Heart right ventricle (tissue), 16 donors: ENCODE data around the gene CXCR5. TPM values are rescaled to one million over a fixed set of nuclear protein-coding genes. Genes with fewer than 3 reads are reported as not detected.

Experiments
- ATAC-seq, 8 donors: fragments of 200-7000 bp; cut with Tn5 transposase; one replicate each; pipeline ENCODE4 v1.9.1; 2020; ENCODE audit warnings: mild to moderate bottlenecking in 8 of 8, moderate library complexity in 8 of 8, moderate number of reproducible peaks in 1 of 8
- DNase-seq, 2 donors: peaks; one replicate each; pipeline ENCODE4 v3.0.0-alpha.2; 2020
- H3K27ac ChIP-seq, 10 donors: fragments of 200-600 bp; sonication (generic) in 2 of 10; one replicate each; pipeline versions ENCODE4 v1.5.0 to v1.8.0; 2020 to 2022; ENCODE audit warnings: mild to moderate bottlenecking in 3 of 10
- H3K27me3 ChIP-seq, 7 donors: fragments of 200-600 bp; one replicate each; pipeline ENCODE4 v1.8.0; 2021 to 2022; ENCODE audit warnings: mild to moderate bottlenecking in 2 of 7
- H3K36me3 ChIP-seq, 9 donors: fragments of 200-600 bp; sonication (generic) in 1 of 9; one replicate each; pipeline versions ENCODE4 v1.5.0 to v1.8.0; 2020 to 2022; ENCODE audit warnings: mild to moderate bottlenecking in 2 of 9
- H3K4me1 ChIP-seq, 9 donors: fragments of 200-600 bp; sonication (generic) in 1 of 9; one replicate each; pipeline versions ENCODE4 v1.5.0 to v1.8.0; 2020 to 2022; ENCODE audit warnings: mild to moderate bottlenecking in 4 of 9
- H3K4me3 ChIP-seq, 10 donors: fragments of 200-600 bp; sonication (generic) in 2 of 10; one replicate each; pipeline versions ENCODE4 v1.5.0 to v1.8.0; 2020 to 2022; ENCODE audit warnings: mild to moderate bottlenecking in 7 of 10, moderate library complexity in 2 of 10
- H3K9me3 ChIP-seq, 11 donors: fragments of 200-600 bp in 10 of 11; sonication (generic) in 2 of 11; one replicate each; pipeline versions ENCODE4 v1.5.0 to v1.8.0; 2013 to 2022; ENCODE audit warnings: mild to moderate bottlenecking in 2 of 11, control low read depth in 1 of 11, moderate library complexity in 1 of 11
- WGBS, 2 donors: extraction: QIAGEN DNeasy Blood & Tissue Kit; methylation state at CpG; one replicate each; pipeline ENCODE4 v1.1.7; 2013; ENCODE audit warnings: inconsistent platforms in 1 of 2; 5-methylcytosine and 5-hydroxymethylcytosine counted together
- intact Hi-C, 10 donors: fragments of 100-400 bp; cut with DNase I; formaldehyde crosslinking; loops; one replicate each; pipeline versions ENCODE4 v1.11.1 to v1.14.2; 2022
- polyA plus RNA-seq, 2 donors: library from polyadenylated mRNA; stranded (reverse); fragments of 200-250 nt; gene quantifications; one replicate each; pipeline ENCODE4 v1.2.3, GENCODE V29; 2013
- total RNA-seq, 10 donors: library from RNA; stranded (reverse); fragmentation: NEBNext Ultra II Directional in 3 of 10; extraction: Animal tissue kit (Norgen Biotek cat#: 25700) in 3 of 10; gene quantifications; one replicate each; pipeline versions ENCODE4 v1.2.1 to v1.2.4, GENCODE V29; 2021 to 2023
- TF ChIP-seq, protein P1 (sequence below), 9 donors: fragments of 200-600 bp; sonication (generic) in 2 of 9; IDR thresholded peaks; one replicate each; pipeline versions ENCODE4 v1.5.0 to v1.8.0; 2021 to 2022; ENCODE audit warnings: antibody characterized with exemption in 9 of 9, mild to moderate bottlenecking in 5 of 9, moderate library complexity in 1 of 9
- donor health status: Arrhythmogenic right ventricular cardiomyopathy.
- donor health status: ischemic (EF 13 %, LVEDD 7.1; RV severe dilation, severe dysfunction).
- donor health status: healthy with polysubstance abuse.
- donor health status: DM: no; HTN: yes; CAD: no.
- donor health status: DM: no; HTN: no; CAD: no.
- donor health status: ischemic (EF 25% LVEDD 6.9; RV normal size, moderate dysfunction).
- donor health status: ischemic (EF 25% LVEDD 5.7; RV mildly dilated, moderate dysfunction).
- donor health status: healthy.
- donor health status: DM: yes; HTN: yes; CAD: no.
- donor health status: Ischemic cardiomyopathy.
- donor health status: ischemic (EF 35%, LVEDD 5.7; RV mildly dilated, moderate dysfunction).
- donor health status: nonischemic (EF 11% LVEDD 7.7; RV severe dilation, severe dysfunction).
- donor health status: DM: yes; HTN: yes; CAD: no.
- donor health status: PGD.
- donor health status: ischemic (EF 29% LVEDD 5.4; RV normal size, mild dysfunction).
- donor health status: nonischemic (EF 23%, LVEDD 6.1; RV moderate dilation, normal function).

CXCR5 gene
- total and polyA plus RNA-seq, 12 donors, result 0.16 to 0.58 (median 0.22) TPM; not detected in 9

- 85 to 87% methylated on average over 8 of the region's 8 CpGs for WGBS, 2 donors
- Histone ChIP-seq H3K9me3 (no peaks in the 10 kb centered on the region), H3K27me3 (peaks cover 0 to 5% (median 0%) of the 10 kb centered on the region in 7 donors), H3K4me1 (peaks cover 0 to 23% (median 14%) of the 10 kb centered on the region in 9 donors), H3K27ac (no peak overlapping the region), H3K36me3 (no peaks in the 10 kb centered on the region), H3K4me3 (no peak overlapping the region)
- TF ChIP-seq, protein P1, sequence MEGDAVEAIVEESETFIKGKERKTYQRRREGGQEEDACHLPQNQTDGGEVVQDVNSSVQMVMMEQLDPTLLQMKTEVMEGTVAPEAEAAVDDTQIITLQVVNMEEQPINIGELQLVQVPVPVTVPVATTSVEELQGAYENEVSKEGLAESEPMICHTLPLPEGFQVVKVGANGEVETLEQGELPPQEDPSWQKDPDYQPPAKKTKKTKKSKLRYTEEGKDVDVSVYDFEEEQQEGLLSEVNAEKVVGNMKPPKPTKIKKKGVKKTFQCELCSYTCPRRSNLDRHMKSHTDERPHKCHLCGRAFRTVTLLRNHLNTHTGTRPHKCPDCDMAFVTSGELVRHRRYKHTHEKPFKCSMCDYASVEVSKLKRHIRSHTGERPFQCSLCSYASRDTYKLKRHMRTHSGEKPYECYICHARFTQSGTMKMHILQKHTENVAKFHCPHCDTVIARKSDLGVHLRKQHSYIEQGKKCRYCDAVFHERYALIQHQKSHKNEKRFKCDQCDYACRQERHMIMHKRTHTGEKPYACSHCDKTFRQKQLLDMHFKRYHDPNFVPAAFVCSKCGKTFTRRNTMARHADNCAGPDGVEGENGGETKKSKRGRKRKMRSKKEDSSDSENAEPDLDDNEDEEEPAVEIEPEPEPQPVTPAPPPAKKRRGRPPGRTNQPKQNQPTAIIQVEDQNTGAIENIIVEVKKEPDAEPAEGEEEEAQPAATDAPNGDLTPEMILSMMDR (IDR thresholded peaks at IDR 0.05), result no peak
- intact Hi-C loops, result loop anchor here in 4 of 10 donors (5.0 to 10.0 kb wide), 4 partner anchors 33 to 141 kb away; partner anchors contain the start of gene DDX6 (in 1 of the 4)
- DNase-seq (no peak), ATAC-seq (no peak)
Measured at GRCh38 chr11:118935376-118935775, 51.7 kb downstream of the CXCR5 start.

- peaks cover 0 to 13% (median 3%) of the 10 kb centered on the region in 9 donors for H3K4me1 ChIP-seq
- H3K27ac ChIP-seq, result no peak overlapping the region
- 76 to 79% methylated on average over 11 of the region's 11 CpGs for WGBS, 2 donors
- H3K4me3 ChIP-seq, result no peak overlapping the region
- no peak for ATAC-seq
- intact Hi-C loops, result loop anchor here in 4 of 10 donors (5.0 to 10.0 kb wide), 4 partner anchors 36 to 144 kb away; partner anchors contain the start of gene DDX6 (in 1 of the 4)
- H3K27me3 ChIP-seq, result peaks cover 0 to 9% (median 4%) of the 10 kb centered on the region in 7 donors
- H3K9me3 ChIP-seq, result no peaks in the 10 kb centered on the region
- no peak for DNase-seq
- no peaks in the 10 kb centered on the region for H3K36me3 ChIP-seq
- TF ChIP-seq, protein P1 (IDR thresholded peaks at IDR 0.05), result no peak
Measured at GRCh38 chr11:118938491-118939403, 55.1 kb downstream of the CXCR5 start.

- Histone ChIP-seq H3K27me3 (peaks cover 0 to 9% (median 4%) of the 10 kb centered on the region in 7 donors), H3K4me1 (peaks cover 0 to 11% (median 0%) of the 10 kb centered on the region in 9 donors), H3K27ac (no peak overlapping the region), H3K36me3 (no peaks in the 10 kb centered on the region), H3K4me3 (no peak overlapping the region), H3K9me3 (no peaks in the 10 kb centered on the region)
- no peak for ATAC-seq
- TF ChIP-seq, protein P1 (IDR thresholded peaks at IDR 0.05), result no peak
- DNase-seq, result no peak
- intact Hi-C loops, result loop anchor here in 4 of 10 donors (5.0 to 10.0 kb wide), 4 partner anchors 37 to 145 kb away; partner anchors contain the start of gene DDX6 (in 1 of the 4)
- WGBS, 2 donors, result 65 to 78% methylated on average over 8 of the region's 8 CpGs
Measured at GRCh38 chr11:118939404-118939915, 55.8 kb downstream of the CXCR5 start.

GRCh38 chr11:118939953-118940598, 56.4 kb downstream of the CXCR5 start:
- Histone ChIP-seq H3K4me3 (no peak overlapping the region), H3K9me3 (no peaks in the 10 kb centered on the region), H3K4me1 (peaks cover 0 to 11% (median 0%) of the 10 kb centered on the region in 9 donors), H3K27ac (no peak overlapping the region), H3K27me3 (peaks cover 0 to 9% (median 4%) of the 10 kb centered on the region in 7 donors), H3K36me3 (no peaks in the 10 kb centered on the region)
- intact Hi-C loops, result loop anchor here in 4 of 10 donors (5.0 to 10.0 kb wide), 4 partner anchors 38 to 145 kb away; partner anchors contain the start of gene DDX6 (in 1 of the 4)
- peak in 7 of 8 donors; percentile 27 to 67 (median 49) for ATAC-seq
- TF ChIP-seq, protein P1 (IDR thresholded peaks at IDR 0.05), result no peak
- DNase-seq, result no peak
- 51 to 59% methylated on average over 13 of the region's 13 CpGs for WGBS, 2 donors
